Measurements from ENCODE around the gene RFTN2.

- no peak for TF ChIP-seq CTCF (conservative IDR thresholded peaks at IDR 0.05; ENCODE audit: low read depth, low read length)
- TF ChIP-seq EZH2 (IDR thresholded peaks at IDR 0.05; ENCODE audit: borderline replicate concordance, low read depth, low read length, poor library complexity, severe bottlenecking), result no peak
Measured at GRCh38 chr2:197666277-197666676, 9.1 kb downstream of the RFTN2 start.
